ENCODE results near the gene KCNIP2.

DNA sequence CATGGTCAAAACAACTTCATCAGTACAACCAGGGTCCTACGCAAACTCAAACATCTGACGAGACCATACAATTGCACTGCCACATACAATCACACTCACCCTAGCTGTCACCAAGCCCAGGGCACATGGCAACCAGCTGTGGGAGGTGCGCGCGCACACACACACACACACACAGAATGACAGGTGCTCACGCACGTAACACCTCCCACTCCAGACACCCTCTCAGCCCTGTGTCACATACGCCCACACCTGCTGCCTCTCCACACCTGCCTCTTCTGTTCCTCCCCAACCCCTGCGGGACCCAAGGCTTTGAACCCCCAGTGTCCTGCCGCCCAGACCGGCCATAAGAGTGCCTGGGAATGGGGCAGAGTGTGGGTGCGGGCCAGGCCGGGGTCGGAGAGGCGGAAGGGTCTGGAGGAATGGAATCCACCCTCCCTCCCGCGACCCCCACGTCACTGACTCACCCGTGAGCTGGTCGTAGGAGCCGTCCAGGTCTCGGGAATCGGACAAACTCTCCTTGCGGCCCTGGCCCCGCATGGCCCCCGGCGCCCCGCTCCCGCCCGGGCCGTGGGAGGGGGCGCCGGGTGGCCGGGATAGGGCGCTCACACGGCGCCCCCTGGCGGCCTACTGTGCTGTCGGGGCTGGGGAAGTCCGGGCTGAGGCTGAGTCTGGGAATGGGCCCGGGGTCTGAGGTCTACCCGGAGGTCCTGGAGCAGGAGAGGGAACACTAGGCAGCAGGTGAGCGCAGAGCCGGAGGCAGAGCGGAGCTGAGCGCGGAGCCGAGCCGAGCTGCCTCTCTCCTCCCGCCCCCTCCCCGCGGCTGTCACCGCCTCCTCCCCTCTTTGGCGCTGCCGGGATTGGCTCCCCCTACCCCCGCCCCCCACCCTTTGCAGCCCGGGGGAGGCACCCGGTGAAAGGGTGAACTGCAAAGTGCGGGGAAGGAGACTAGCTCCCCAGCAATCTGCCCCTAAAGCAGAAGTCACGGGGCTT lies at the start of gene KCNIP2:
- no peak for TF ChIP-seq CREB1 (IDR thresholded peaks at IDR 0.05)
- TF ChIP-seq CREB1 (CRISPR knock-in tag; IDR thresholded peaks at IDR 0.05) = no peak
- TF ChIP-seq EZH2 (conservative IDR thresholded peaks at IDR 0.05; ENCODE audit: low read depth, low read length) = no peak
- no peak for TF ChIP-seq SRF (IDR thresholded peaks at IDR 0.05; ENCODE audit: low read depth, low read length)
- TF ChIP-seq, protein P1, sequence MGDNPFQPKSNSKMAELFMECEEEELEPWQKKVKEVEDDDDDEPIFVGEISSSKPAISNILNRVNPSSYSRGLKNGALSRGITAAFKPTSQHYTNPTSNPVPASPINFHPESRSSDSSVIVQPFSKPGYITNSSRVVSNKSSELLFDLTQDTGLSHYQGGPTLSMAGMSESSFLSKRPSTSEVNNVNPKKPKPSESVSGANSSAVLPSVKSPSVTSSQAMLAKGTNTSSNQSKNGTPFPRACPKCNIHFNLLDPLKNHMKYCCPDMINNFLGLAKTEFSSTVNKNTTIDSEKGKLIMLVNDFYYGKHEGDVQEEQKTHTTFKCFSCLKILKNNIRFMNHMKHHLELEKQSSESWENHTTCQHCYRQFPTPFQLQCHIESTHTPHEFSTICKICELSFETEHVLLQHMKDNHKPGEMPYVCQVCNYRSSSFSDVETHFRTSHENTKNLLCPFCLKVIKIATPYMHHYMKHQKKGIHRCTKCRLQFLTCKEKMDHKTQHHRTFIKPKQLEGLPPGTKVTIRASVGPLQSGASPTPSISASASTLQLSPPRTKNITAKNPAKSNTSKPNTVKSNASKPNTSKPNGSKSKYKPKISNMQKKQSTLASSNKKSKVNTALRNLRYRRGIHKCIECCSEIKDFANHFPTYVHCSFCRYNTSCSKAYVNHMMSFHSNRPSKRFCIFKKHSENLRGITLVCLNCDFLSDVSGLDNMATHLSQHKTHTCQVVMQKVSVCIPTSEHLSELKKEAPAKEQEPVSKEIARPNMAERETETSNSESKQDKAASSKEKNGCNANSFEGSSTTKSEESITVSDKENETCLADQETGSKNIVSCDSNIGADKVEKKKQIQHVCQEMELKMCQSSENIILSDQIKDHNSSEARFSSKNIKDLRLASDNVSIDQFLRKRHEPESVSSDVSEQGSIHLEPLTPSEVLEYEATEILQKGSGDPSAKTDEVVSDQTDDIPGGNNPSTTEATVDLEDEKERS (CRISPR knock-in tag; IDR thresholded peaks at IDR 0.05) = no peak
- no peak for TF ChIP-seq ZNF709 (CRISPR knock-in tag; IDR thresholded peaks at IDR 0.05)
- no peak for TF ChIP-seq IKZF1 (IDR thresholded peaks at IDR 0.05)
- TF ChIP-seq, protein P2, sequence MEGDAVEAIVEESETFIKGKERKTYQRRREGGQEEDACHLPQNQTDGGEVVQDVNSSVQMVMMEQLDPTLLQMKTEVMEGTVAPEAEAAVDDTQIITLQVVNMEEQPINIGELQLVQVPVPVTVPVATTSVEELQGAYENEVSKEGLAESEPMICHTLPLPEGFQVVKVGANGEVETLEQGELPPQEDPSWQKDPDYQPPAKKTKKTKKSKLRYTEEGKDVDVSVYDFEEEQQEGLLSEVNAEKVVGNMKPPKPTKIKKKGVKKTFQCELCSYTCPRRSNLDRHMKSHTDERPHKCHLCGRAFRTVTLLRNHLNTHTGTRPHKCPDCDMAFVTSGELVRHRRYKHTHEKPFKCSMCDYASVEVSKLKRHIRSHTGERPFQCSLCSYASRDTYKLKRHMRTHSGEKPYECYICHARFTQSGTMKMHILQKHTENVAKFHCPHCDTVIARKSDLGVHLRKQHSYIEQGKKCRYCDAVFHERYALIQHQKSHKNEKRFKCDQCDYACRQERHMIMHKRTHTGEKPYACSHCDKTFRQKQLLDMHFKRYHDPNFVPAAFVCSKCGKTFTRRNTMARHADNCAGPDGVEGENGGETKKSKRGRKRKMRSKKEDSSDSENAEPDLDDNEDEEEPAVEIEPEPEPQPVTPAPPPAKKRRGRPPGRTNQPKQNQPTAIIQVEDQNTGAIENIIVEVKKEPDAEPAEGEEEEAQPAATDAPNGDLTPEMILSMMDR (CRISPR knock-in tag; IDR thresholded peaks at IDR 0.05) = peak; percentile 28; the same call in 1 of the 2 replicates
- no peak for TF ChIP-seq FIP1L1 (IDR thresholded peaks at IDR 0.05; ENCODE audit: borderline replicate concordance, insufficient read depth, low read depth, low read length)
- no peak for TF ChIP-seq NCOA5 (CRISPR knock-in tag; IDR thresholded peaks at IDR 0.05)
- TF ChIP-seq ZBTB20 (CRISPR knock-in tag; IDR thresholded peaks at IDR 0.05; ENCODE audit: borderline replicate concordance, low read depth) = no peak
- no peak for TF ChIP-seq ZSCAN29 (CRISPR knock-in tag; conservative IDR thresholded peaks at IDR 0.05)
- TF ChIP-seq NPAS2 (CRISPR knock-in tag; IDR thresholded peaks at IDR 0.05; ENCODE audit: borderline replicate concordance) = no peak
- no peak for TF ChIP-seq ZNF124 (CRISPR knock-in tag; IDR thresholded peaks at IDR 0.05)
